OCI-LY1 (cell line): Measurements from ENCODE around the gene SYN1.

Experiments used
- H2AFZ ChIP-seq: fragments of 200-600 bp; sonication (generic), shearing (Covaris generic); 2 replicates; pipeline ENCODE4 v1.6.0; 2014; ENCODE audit warnings: antibody characterized with exemption, mild to moderate bottlenecking, low read length
- H3F3A ChIP-seq: fragments of 200-600 bp; sonication (generic), shearing (Covaris generic); 2 replicates; pipeline ENCODE4 v1.6.0; 2014; ENCODE audit warnings: mild to moderate bottlenecking, antibody characterized with exemption, low read length, moderate library complexity; ENCODE audit not compliant: insufficient read depth
- H3K27ac ChIP-seq: fragments of 200-600 bp; sonication (generic); 2 replicates; pipeline ENCODE4 v1.5.1; 2014; ENCODE audit warnings: low read length, mixed run types, mild to moderate bottlenecking, low read depth; ENCODE audit not compliant: poor library complexity, severe bottlenecking
- H3K27me3 ChIP-seq: fragments of 200-600 bp; sonication (generic); 2 replicates; pipeline ENCODE4 v1.6.0; 2014; ENCODE audit warnings: antibody characterized with exemption, mild to moderate bottlenecking, low read length, moderate library complexity; ENCODE audit not compliant: insufficient read depth
- H3K36me3 ChIP-seq: fragments of 200-600 bp; sonication (generic); 2 replicates; pipeline ENCODE4 v1.6.1; 2014; ENCODE audit warnings: mild to moderate bottlenecking, antibody characterized with exemption, low read length, moderate library complexity, mixed read lengths; ENCODE audit not compliant: insufficient read depth
- H3K4me1 ChIP-seq: fragments of 200-600 bp; sonication (generic); 2 replicates; pipeline ENCODE4 v1.5.1; 2014; ENCODE audit warnings: mild to moderate bottlenecking, low read length, moderate library complexity; ENCODE audit not compliant: insufficient read depth, severe bottlenecking
- H3K4me2 ChIP-seq: fragments of 200-600 bp; sonication (generic), shearing (Covaris generic); 2 replicates; pipeline ENCODE4 v1.6.1; 2014; ENCODE audit warnings: low read length
- H3K4me3 ChIP-seq: fragments of 200-600 bp; sonication (generic); 2 replicates; pipeline ENCODE4 v1.5.1; 2014; ENCODE audit warnings: low read length, low read depth, mild to moderate bottlenecking, mixed read lengths; ENCODE audit not compliant: poor library complexity, severe bottlenecking
- H3K79me2 ChIP-seq: fragments of 200-600 bp; shearing (Covaris generic); 2 replicates; pipeline ENCODE4 v1.6.1; 2016; ENCODE audit warnings: mixed run types, low read length, mixed read lengths; ENCODE audit not compliant: insufficient read depth
- H3K9ac ChIP-seq: fragments of 200-600 bp; sonication (generic), shearing (Covaris generic); 2 replicates; pipeline ENCODE4 v1.6.1; 2014; ENCODE audit warnings: mild to moderate bottlenecking, low read length, mixed read lengths
- H3K9me2 ChIP-seq: fragments of 200-600 bp; sonication (generic), shearing (Covaris generic); 2 replicates; pipeline ENCODE4 v1.6.1; 2014; ENCODE audit warnings: low read depth, mild to moderate bottlenecking, low read length, mixed read lengths
- H3K9me3 ChIP-seq: fragments of 200-600 bp; shearing (Covaris generic); 2 replicates; pipeline ENCODE4 v1.6.1; 2014; ENCODE audit warnings: low read length, mixed read lengths
- H4K20me1 ChIP-seq: fragments of 200-600 bp; sonication (generic), shearing (Covaris generic); 2 replicates; pipeline ENCODE4 v1.6.0; 2016; ENCODE audit warnings: mild to moderate bottlenecking, low read length; ENCODE audit not compliant: insufficient read depth
- CTCF ChIP-seq: fragments of 200-600 bp; sonication (generic), shearing (Covaris generic); IDR thresholded peaks from 2 replicates; pipeline ENCODE4 v1.5.1; 2017; ENCODE audit warnings: mild to moderate bottlenecking, antibody characterized with exemption, low read length, moderate library complexity, mixed read lengths
- EZH2 ChIP-seq: fragments of 200-600 bp; sonication (generic), shearing (Covaris generic); IDR thresholded peaks from 2 replicates; pipeline ENCODE4 v1.8.0; 2017; ENCODE audit warnings: borderline replicate concordance, mixed run types, mild to moderate bottlenecking, antibody characterized with exemption, low read length, moderate library complexity, mixed read lengths

SYN1 gene

GRCh38 chrX:47566841-47567240 lies 52.8 kb downstream of the SYN1 start:
- TF ChIP-seq CTCF = no peak
- TF ChIP-seq EZH2 = no peak
- Histone ChIP-seq H2AFZ (no peak overlapping the region), H3K79me2 (no peaks in the 10 kb centered on the region), H3K9me3 (no peaks in the 10 kb centered on the region), H3K4me3 (no peak overlapping the region), H3K27me3 (no peaks in the 10 kb centered on the region), H3K36me3 (peaks cover 71% of the 10 kb centered on the region), H3K9me2 (no peaks in the 10 kb centered on the region), H3K9ac (no peak overlapping the region), H3K4me1 (peaks cover 7% of the 10 kb centered on the region), H4K20me1 (no peaks in the 10 kb centered on the region), H3K27ac (no peak overlapping the region), H3K4me2 (no peak overlapping the region), H3F3A (no peaks in the 10 kb centered on the region)

GRCh38 chrX:47564438-47565085 lies 55.1 kb downstream of the SYN1 start:
- Histone ChIP-seq H4K20me1 (no peaks in the 10 kb centered on the region), H3K9me3 (no peaks in the 10 kb centered on the region), H3F3A (no peaks in the 10 kb centered on the region), H3K27ac (no peak overlapping the region), H3K27me3 (no peaks in the 10 kb centered on the region), H3K36me3 (peaks cover 62% of the 10 kb centered on the region), H3K4me3 (no peak overlapping the region), H3K4me1 (peaks cover 20% of the 10 kb centered on the region), H3K9ac (no peak overlapping the region), H3K79me2 (no peaks in the 10 kb centered on the region), H2AFZ (no peak overlapping the region), H3K4me2 (no peak overlapping the region), H3K9me2 (no peaks in the 10 kb centered on the region)
- TF ChIP-seq EZH2 = no peak
- no peak for TF ChIP-seq CTCF

GRCh38 chrX:47563801-47564315 lies 55.8 kb downstream of the SYN1 start:
- Histone ChIP-seq H3K79me2 (no peaks in the 10 kb centered on the region), H3K27ac (no peak overlapping the region), H3K9ac (no peak overlapping the region), H3K9me2 (no peaks in the 10 kb centered on the region), H3K27me3 (no peaks in the 10 kb centered on the region), H4K20me1 (no peaks in the 10 kb centered on the region), H2AFZ (no peak overlapping the region), H3K4me1 (peaks cover 24% of the 10 kb centered on the region), H3K36me3 (peaks cover 55% of the 10 kb centered on the region), H3K4me3 (no peak overlapping the region), H3K9me3 (no peaks in the 10 kb centered on the region), H3F3A (no peaks in the 10 kb centered on the region), H3K4me2 (no peak overlapping the region)
- TF ChIP-seq EZH2 = no peak
- no peak for TF ChIP-seq CTCF
